HL-60/S4 treated with retinoic acid at 250 ng/mL for 4 days and 3 days (cell line): ENCODE data around the gene CYB5R4.

Experiments
- in situ Hi-C: fragments of 300-500 bp; cut with MboI; formaldehyde crosslinking; loops from 2 replicates; pipeline ENCODE4 v1.7.0; 2022; ENCODE audit warnings: low sequenced_read_pairs

The CYB5R4 gene

DNA sequence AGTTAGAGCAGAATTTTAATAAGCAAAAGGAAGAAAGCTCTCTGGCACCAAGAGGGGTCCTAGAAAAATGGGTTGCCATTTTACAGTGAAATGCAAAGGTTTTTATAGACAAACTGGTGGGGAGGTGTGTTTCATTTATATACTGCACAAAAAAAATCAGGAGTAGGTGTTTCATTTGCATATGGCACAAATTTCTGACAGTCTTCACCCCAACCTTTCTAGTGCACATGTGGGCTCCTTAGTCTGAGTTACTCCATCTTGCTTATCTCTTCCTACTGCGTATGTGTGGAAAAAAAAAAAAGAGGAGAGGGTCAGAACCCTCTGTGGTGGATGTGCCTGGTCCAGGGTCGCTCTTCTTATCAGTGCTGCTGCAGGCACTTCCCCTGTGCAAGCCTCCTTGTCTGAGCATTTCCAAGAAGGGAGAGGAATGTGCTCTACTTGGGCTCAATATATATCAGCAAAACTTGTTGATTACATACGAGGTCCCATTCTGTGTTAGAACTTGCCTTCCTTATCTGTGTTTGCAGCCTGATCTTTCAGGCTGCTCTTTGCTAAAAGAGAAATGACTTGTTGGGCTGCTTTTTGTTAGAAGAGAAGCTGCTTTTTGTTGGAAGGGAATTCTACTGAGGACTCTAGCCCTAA lies 115.0 kb downstream of the CYB5R4 start:
- in situ Hi-C loops, result no loop called here

DNA sequence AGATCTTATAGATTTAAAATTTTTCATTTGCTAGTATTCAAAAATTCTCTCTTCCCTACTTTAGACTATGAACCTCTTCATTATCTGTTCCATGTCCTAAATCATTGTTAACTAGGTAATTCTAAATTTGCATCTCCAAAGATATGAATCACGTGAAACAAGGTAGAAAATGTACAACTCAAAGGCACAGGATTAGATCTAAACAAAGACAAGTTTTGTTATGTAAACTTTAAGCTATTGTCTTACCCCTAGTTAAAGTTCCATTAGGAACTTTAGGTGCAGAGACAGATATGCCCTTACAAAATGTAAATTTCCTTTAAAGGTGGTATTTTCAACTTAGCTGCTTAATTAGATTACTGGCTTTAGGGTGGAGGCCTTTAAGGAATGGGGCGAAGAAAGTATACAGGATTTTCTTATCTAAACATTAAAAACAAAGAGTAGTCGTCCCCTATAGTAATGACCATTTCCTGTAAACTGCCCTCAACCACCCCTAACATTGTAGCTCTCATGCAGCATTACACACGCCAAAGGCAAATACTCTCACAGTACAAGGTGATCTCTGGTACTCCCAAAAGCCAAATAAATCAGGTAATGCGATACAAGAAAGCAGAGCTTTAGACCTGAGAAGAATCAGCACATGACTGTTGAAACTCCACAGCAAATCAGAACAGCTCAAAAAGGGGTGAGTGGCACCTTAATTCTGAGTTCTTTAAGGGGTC lies 116.7 kb downstream of the CYB5R4 start:
- in situ Hi-C loops, result no loop called here

DNA sequence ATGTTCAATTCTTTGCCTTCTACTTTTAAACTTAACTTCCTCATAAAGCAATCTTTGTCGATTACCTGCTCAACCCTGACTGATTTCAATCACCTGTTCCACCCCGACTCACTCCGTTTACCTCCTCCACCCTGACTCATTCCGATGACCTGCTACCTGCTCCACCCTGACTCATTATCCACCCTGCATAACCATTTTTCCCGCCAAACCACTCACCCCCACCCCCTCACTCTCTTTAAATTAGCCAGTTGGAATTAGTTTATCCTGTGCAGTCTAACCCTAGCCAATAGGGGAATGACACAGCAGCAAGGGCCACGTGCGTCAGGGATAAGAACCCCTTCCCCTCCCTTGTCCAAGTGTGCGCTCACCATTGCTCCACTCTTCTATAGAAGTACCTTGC lies 117.4 kb downstream of the CYB5R4 start:
- in situ Hi-C loops, result no loop called here

DNA sequence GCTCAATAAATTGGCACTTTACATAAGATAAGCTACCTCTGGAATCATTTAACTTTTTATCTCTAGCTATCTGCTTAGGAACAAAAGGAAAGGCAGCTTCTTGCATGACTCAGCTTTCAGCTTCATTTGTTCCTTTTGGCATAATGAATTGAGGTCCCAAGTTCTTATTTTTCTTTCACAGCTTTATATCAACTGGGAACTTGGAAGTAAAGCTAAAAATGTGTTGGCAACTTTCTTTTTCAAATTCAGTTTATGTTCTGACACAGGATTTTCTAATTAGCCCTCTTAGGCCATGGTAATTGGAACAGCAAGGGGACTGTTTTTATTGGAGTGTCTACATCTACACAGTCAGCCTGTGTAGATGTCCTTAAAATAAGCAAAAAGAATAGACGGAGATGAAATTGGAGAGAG lies 118.8 kb downstream of the CYB5R4 start:
- in situ Hi-C loops, result no loop called here

DNA sequence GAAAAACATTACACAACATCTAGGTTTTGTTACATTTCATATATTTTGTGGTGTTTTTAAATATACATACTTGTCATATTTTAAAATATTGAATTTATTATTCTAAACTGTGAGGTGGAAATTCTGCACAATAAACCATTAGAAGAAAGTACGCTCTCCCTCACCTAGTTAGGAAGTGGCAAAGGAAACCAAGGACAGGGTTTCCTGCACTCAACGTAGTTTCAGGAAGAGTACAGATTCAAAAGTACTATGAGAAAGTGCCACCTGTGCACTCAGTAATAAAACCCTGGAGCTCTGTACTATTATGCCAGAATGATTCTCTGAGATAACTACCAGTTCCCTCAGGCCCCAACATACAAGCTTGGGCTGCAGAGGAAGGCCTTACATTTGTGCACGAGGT lies 119.5 kb downstream of the CYB5R4 start:
- in situ Hi-C loops, result no loop called here

DNA sequence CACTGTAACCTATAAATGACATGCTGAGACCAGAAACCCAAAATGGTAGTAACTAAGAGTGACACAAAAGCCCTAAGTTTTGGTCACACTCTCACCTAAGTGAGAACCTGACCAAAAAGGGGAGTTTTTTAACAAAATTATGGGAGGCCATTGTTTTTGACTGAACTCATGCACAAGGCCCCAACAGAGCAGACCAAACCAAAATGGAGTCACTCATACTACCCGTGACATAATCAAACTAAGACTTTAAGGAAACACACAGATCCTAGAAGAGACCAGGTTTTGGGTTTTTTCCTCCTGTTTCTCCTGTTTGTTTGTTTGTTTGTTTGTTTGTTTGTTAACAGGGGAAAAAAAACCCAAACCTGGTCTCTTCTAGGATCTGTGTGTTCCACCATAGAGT lies 124.9 kb downstream of the CYB5R4 start:
- in situ Hi-C loops, result no loop called here

DNA sequence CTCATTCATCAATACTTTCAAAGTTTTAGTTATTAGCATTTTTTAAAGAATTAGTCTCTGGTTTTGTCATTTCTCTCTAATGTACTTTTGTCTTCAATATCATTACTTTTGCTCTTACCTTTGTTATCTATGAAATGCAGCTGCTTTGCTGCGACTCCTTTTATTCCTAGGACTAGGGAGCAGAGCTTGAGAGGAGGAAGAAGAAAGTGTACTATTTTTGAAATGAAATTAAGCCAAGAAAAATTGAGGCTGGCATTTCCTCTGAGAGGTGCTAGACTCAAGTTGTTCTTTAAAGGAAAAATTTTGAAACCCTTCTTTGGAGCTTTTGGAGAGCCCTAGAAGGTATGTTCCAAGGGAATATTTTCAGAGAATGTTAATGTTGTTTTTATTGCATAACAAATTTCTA lies 125.8 kb downstream of the CYB5R4 start:
- in situ Hi-C loops, result no loop called here

DNA sequence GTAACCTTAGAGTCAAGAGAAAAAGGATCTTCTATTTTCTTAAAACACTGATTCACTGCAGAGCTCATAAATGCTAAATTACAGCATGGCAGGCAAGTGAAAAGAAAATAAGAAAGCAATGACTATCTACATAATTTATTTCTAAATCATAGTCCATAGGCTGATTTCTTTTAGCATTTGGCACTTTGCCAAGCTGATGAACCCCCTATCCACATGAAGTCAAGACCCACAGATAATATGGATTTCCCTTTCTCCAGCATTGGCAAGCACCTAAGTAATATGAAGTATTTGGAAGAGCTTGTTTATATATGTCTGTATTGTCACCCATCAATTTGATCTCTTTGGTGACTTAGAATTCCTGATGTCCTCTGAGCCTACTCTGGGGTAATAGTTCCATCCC lies 126.2 kb downstream of the CYB5R4 start:
- in situ Hi-C loops, result no loop called here

DNA sequence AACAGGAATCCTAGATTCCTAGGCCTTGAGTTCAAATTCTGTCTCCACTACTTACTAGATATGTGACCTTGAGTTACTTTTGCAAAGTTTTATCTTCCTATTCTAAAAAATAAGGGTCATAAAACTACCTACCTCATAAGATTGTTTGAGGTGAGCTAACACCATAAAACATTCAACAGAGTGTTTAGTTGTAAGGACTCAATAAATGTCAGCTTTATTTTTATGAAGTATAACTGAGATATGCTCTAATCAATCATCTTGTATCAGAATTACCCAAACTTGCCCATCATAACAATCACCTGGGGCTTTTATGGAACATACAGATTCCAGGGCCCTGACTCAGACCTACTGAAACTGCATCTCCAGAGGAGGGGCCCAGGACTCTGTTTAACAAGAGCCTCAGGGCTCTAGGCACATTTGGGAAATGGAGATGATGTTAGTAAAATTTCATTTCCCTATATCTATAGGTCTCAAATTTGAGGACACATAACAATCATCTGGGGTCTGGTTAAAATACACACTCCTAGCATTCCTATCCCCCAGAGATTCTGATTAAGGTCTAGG lies 138.6 kb downstream of the CYB5R4 start:
- in situ Hi-C loops, result no loop called here

DNA sequence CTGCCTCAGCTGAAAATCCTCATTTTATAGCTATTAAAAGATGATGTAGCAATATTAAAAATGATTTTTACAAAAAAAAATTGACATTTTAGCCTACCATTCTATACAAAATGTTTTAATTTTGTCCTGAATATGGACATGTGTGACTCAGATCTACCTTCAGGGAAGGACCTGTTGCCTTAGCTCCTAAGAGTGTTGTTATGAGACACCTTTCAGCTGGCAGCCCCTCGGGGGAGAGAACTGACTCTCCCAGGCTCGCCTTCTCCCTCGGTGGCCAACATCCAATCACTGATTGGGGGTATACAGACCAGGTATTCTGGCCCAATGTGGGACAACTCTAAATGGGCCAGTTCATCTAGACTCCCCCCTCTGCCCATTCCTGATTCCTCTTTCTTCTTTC lies 141.6 kb downstream of the CYB5R4 start:
- in situ Hi-C loops, result no loop called here

DNA sequence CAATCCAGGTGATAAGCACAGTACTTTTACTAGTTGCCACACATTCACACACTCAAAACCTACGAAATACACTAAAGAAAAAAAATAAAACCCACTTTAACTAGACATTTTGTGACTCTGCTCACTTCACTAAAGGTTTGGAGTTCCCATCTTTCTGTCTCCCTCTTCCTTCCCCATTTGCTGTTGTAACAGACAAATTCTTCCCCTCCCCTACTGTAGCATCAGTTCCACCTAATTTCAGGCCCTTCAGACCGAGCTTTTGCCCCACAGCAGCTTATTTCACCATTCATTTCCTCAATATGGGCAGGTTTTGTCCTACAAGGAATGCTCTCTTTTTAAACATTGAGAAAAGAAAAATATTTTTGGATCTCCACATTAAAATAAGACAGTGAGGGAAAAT lies 142.7 kb downstream of the CYB5R4 start:
- in situ Hi-C loops, result no loop called here

DNA sequence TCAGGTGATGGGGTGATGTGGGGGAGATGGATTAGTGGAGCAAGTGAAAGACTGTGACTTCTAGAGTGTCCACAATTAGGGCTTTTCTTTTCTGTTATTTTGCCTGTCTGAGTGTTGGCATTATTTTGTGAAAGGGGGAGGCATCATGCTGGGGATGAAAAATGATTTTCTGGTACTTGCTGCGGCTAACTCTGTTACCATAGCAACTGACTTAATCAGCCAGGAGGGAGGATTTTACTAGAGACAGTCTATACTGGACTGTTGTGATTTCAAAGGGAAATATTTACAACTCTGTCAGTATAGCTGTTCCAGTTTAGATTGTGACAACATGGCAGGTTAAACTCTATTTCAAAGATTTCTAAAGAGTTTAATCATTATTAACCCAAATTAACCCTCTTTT lies 143.6 kb downstream of the CYB5R4 start:
- in situ Hi-C loops, result no loop called here

DNA sequence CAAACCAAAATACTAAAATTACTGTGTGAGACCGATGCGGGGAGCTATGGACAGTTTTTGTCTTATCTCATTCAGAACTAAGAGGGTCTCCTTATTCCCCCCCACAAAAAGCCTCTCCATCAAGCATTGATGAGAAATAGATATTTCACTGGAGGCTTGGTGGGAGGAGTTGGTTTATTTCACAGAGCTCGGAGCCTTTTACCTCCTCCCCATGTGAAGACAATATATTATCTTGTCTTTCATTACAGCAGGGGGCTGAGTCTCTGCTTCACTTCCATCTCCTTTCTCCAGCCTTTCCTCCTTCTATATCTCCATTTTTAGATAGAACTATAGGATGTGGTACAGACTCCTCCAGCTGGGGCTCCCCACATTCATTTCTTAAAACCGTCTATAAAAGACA lies 144.2 kb downstream of the CYB5R4 start:
- in situ Hi-C loops, result no loop called here

DNA sequence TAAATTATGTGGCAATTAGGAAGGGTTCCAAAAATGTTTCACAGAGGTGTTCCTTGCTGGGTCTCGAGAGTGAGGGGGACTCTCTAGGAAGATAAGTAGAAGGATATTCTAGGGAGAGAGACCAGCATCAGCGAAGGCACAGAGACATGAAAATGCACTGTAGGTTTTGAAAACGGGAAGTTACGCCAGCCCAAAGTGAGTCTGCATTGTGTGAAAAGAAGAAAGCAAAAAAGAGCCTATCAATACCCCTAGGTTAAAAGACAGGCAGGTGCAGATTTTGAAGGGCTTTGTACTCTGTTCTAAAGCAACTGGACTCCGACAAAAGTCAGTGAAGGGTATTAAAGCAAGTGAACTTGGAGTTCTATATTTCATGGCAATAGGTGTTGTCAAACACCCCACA lies 148.4 kb downstream of the CYB5R4 start:
- in situ Hi-C loops, result no loop called here

DNA sequence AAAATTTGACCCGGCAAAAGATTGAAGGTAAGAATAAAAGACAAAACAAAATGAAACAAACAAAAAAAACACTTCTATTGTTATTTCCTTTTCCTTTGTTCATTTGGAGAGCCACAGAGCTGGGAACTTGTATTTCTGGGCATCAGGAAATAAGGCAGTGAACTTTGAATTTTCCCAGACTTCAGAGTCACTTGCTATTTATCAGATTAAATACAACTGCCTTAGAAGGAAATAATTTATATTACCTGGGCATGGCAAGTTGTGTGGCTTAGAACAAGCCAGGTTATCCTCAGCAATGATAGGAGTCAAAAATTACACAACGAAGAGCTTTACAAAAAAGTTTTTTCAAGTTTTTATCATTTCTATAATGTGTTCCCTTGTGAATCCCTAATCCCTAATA lies 153.9 kb downstream of the CYB5R4 start:
- in situ Hi-C loops, result no loop called here

DNA sequence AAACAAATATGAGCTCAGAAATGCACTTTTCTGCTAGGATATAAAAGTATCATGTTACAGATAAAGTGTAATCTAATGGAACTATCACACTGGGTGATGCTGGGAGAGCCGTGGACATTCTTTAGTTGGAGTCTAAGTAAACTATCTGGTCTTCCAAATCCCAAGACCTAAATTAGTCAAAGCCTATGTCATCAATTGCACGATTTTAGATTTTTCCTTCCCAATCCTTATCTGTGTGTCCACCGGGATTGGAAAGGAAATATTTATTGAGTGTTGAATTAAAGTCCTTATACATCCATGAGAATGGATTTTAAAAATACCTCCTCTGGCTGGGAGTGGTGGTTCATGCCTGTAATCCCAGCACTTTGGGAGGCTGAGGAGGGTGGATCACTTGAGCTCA lies 154.4 kb downstream of the CYB5R4 start:
- in situ Hi-C loops, result no loop called here

DNA sequence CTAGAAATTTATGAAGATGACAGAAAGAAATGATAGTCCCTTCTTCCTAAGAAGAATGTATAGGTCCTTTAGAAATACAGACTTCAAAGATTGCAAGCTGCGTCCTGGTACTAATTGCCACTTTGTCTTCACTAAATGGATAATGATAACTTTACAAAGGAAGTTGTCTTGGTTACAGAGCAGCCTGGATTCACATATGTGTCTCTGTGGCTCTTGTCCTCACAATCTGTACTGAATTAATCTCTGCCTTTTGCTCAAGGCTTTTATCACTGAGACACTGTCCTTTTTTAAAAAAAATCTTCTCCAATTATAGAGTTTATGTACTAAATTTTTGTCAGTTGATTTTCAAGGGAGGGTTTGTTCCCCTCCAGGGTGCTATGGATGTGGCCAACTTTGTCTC lies 156.5 kb downstream of the CYB5R4 start:
- in situ Hi-C loops, result no loop called here
